Activated CD8-positive, alpha-beta memory T cell treated with anti-CD3 and anti-CD28 coated beads for 24 hours (primary cell): ENCODE data around the gene AHCYL1.

Source experiments
- DNase-seq: peaks from one replicate; pipeline ENCODE4 v3.0.0-alpha.2; 2020

AHCYL1 gene

GRCh38 chr1:110065841-110066240, 81.3 kb downstream of the AHCYL1 start:
- DNase-seq: no peak

- no peak for DNase-seq
These were observed 82.9 kb downstream of the AHCYL1 start for GRCh38 chr1:110067479-110067892.

- peak; percentile 67 for DNase-seq
These were observed 83.5 kb downstream of the AHCYL1 start for GRCh38 chr1:110067893-110068645.

GRCh38 chr1:110068646-110069403, 84.3 kb downstream of the AHCYL1 start:
- peak; percentile 73 for DNase-seq

GRCh38 chr1:110069404-110070281, 85.1 kb downstream of the AHCYL1 start:
- peak; percentile 69 for DNase-seq

DNA sequence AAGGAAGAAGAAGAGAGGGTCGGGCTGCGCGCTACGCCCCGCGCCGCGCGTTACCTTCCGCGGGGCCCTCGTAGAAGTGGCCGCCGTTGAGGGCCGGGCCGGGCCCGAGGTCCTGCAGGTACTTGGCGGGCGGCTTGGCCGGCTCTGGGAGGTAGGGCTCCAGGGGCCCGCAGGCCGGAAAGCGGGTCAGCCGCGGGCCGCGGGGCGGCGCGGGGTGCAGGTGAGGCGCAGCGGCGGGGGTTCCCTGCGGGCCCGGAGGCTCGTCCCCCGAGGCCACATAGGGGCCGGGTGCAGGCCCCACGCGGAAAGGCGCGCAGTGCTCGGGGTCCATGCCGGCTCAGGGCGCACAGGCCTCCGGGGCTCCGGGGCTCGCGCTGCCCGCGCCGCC, 85.7 kb downstream of the AHCYL1 start:
- DNase-seq: no peak

DNA sequence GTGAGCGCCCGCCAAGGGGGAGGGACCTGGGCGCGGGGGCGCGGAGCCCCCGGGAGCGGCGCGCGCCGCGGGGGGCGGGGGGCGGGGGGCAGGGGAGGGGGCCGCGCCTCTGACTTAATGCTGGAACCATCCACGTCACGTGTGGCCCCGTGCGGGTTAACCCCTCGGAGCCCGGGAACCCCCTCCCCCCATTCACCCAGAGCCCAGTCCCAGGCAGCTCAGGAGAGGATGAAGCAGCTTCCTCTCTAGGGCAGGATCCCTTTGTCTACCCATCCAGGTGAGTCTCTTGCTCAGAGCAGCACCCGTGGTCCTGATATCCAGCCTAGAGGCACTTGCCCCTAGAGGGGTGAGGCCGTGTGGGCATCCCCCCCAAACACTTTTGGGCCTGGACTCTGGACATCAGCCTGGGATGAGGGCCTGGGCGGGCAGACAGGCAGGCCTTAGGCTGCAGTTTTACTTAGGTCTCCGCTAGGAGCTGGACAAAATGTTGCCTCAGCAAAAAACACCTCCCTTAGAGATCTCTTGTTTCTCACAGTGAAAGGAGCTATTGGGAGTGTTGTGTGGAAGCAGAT, 86.2 kb downstream of the AHCYL1 start, which contains the start of gene ALX3:
Gene ALX3, minus strand, starts transcription at position 2 of the 572 bp plus-strand sequence. CDS start 60 bp downstream, outside the sequence.
- DNase-seq: no peak
